ENCODE data around the gene TTC39C.

GRCh38 chr18:24043403-24043802 lies 28.8 kb downstream of the TTC39C start:
- TF ChIP-seq CTCF (IDR thresholded peaks at IDR 0.05; ENCODE audit: extremely low read depth in 1 of 2, insufficient read depth in 1 of 2, low read depth in 1 of 2, low read length in 2 of 2) (no peak), MYC (IDR thresholded peaks at IDR 0.05; ENCODE audit: low read depth, low read length) (no peak), EZH2 (IDR thresholded peaks at IDR 0.05; ENCODE audit: borderline replicate concordance, low read depth, low read length, severe bottlenecking) (no peak), POLR2AphosphoS5 (IDR thresholded peaks at IDR 0.05; ENCODE audit: insufficient read depth, low read depth, low read length) (no peak), POLR2A (IDR thresholded peaks at IDR 0.05; ENCODE audit: low read depth, low read length) (no peak)
